Body of pancreas (tissue), 4 donors: ENCODE measurements around the gene ATP9B.

Experiments used
- CTCF ChIP-seq, 7 experiments: fragments of 450-650 bp in 4 of 7; fragments of 200-600 bp in 3 of 7; sonication (generic) in 3 of 7; IDR thresholded peaks; one replicate each; pipeline ENCODE4 v1.5.1; 2016 to 2019; ENCODE audit warnings: antibody characterized with exemption in 7 of 7
- POLR2A ChIP-seq, 3 donors: fragments of 450-650 bp; IDR thresholded peaks; one replicate each; pipeline ENCODE4 v1.6.1; 2016; ENCODE audit warnings: antibody characterized with exemption in 3 of 3, mild to moderate bottlenecking in 2 of 3

- TF ChIP-seq CTCF (IDR thresholded peaks at IDR 0.05) = no peak
- TF ChIP-seq POLR2A (IDR thresholded peaks at IDR 0.05) = no peak
Measured at GRCh38 chr18:79068341-79068936, 755 bp upstream of the ATP9B start.
